ENCODE data around the gene PRKN.

- no peak for TF ChIP-seq CTCF (IDR thresholded peaks at IDR 0.05; ENCODE audit: low read depth, low read length)
- no peak for TF ChIP-seq EZH2phosphoT487 (IDR thresholded peaks at IDR 0.05; ENCODE audit: low read depth)
Measured at GRCh38 chr6:161727083-161727833, 1000.3 kb downstream of the PRKN start.

All from OCI-LY3 (cell line).